Activated T-cell treated with anti-CD3 and anti-CD28 coated beads, Interleukin-2, amount 50 U/mL, for 24 hours (primary cell): Measurements from ENCODE around the gene SELENOM.

Source experiments
- DNase-seq: peaks from one replicate; pipeline ENCODE4 v3.0.0-alpha.2; 2020
- H3K27ac Mint-ChIP-seq: 2 replicates; pipeline ENCODE4 v1.8.0; 2020; ENCODE audit warnings: mild to moderate bottlenecking, mixed read lengths
- H3K27me3 Mint-ChIP-seq: 2 replicates; pipeline ENCODE4 v1.8.0; 2020; ENCODE audit warnings: mixed read lengths
- H3K36me3 Mint-ChIP-seq: 2 replicates; pipeline ENCODE4 v1.8.0; 2020; ENCODE audit warnings: low read depth, mixed read lengths
- H3K4me1 Mint-ChIP-seq: 2 replicates; pipeline ENCODE4 v1.8.0; 2020; ENCODE audit warnings: low read depth, mixed read lengths
- H3K4me3 Mint-ChIP-seq: 2 replicates; pipeline ENCODE4 v1.8.0; 2020; ENCODE audit warnings: mild to moderate bottlenecking, moderate library complexity, mixed read lengths
- H3K9me3 Mint-ChIP-seq: 2 replicates; pipeline ENCODE4 v1.8.0; 2020; ENCODE audit warnings: mixed read lengths

Gene SELENOM

GRCh38 chr22:31139866-31140716, 32.7 kb upstream of the SELENOM start, which contains the start of gene PLA2G3:
TSS of gene PLA2G3 (minus strand) at chr22:31140508. CDS start at chr22:31140354, 154 bp downstream.
- DNase-seq: no peak
- H3K4me3 Mint-ChIP-seq: no peak within 1 kb of the TSS
- peaks cover 8% of the 10 kb centered on the region for H3K27me3 Mint-ChIP-seq
- no peaks in the 10 kb centered on the region for H3K9me3 Mint-ChIP-seq
- peaks cover 7% of the 10 kb centered on the region for H3K4me1 Mint-ChIP-seq
- no peaks in the 10 kb centered on the region for H3K36me3 Mint-ChIP-seq
- no peak within 1 kb of the TSS for H3K27ac Mint-ChIP-seq

DNA sequence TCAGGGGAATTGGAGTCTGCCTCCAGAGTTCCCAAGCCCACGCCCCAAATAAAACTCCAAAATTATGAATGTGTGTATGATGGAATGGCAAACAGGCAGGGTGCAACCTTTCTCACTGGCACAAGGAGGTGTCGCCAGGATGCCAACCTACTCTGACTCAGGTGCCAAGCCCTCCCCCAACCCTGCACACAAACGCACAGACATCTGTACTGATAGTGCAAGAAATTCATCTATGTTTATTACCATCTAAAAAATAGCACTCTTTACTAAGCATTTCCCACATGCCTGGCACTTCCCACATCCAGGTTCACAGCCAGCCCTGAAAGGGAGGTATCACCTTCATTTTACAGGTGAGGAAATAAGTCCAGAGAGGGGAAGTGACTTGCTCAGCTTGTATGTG, 31.7 kb upstream of the SELENOM start:
- no peaks in the 10 kb centered on the region for H3K9me3 Mint-ChIP-seq
- no peak overlapping the region for H3K4me3 Mint-ChIP-seq
- H3K4me1 Mint-ChIP-seq: peaks cover 2% of the 10 kb centered on the region
- no peak overlapping the region for H3K27ac Mint-ChIP-seq
- DNase-seq: no peak
- H3K27me3 Mint-ChIP-seq: peaks cover 8% of the 10 kb centered on the region
- no peaks in the 10 kb centered on the region for H3K36me3 Mint-ChIP-seq

DNA sequence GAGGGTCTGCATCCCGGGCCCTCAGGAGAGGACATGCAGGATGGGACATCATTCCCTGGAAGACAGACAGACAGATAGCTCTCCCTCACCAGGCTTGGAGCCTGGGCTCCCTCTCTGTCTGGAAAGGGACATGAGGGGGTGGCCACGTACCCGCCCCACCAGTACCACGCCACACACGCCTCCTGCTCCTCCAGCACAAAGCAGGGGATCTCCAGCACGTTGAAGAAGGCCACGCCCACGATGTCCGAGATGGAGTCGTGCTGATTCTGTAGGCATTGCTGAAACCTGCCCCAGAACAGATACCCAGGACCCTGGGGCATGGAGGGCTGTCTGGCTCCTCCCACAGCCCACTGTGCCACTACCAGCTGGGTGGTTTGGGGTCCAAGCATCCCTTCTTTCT, 30.8 kb upstream of the SELENOM start:
- no peaks in the 10 kb centered on the region for H3K9me3 Mint-ChIP-seq
- H3K4me1 Mint-ChIP-seq: no peaks in the 10 kb centered on the region
- no peak overlapping the region for H3K27ac Mint-ChIP-seq
- H3K27me3 Mint-ChIP-seq: peaks cover 8% of the 10 kb centered on the region
- no peaks in the 10 kb centered on the region for H3K36me3 Mint-ChIP-seq
- no peak for DNase-seq
- H3K4me3 Mint-ChIP-seq: no peak overlapping the region

DNA sequence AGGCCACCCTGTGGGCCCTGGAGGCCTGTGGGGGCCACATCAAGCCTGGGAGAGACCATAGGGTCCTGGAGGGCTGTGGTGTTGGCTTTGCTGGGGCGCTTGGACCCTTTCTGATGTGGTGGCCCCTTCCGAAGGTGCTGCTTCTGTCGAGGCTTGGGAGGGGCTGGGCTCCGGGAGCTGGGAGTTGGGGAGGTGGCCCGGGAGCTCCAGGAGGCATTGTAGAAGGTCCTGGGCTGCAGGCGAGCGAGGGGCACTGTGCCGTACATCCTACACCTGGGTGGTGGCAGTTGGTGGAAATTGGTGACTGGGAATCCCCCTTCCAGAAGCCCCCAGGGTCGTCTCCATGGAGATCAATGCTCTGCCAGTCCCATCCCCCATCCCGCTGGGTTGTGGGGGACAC, 30.4 kb upstream of the SELENOM start:
- Mint-ChIP-seq H3K27me3 (peaks cover 8% of the 10 kb centered on the region), H3K27ac (no peak overlapping the region), H3K9me3 (no peaks in the 10 kb centered on the region), H3K36me3 (no peaks in the 10 kb centered on the region), H3K4me1 (no peaks in the 10 kb centered on the region), H3K4me3 (no peak overlapping the region)
- no peak for DNase-seq

DNA sequence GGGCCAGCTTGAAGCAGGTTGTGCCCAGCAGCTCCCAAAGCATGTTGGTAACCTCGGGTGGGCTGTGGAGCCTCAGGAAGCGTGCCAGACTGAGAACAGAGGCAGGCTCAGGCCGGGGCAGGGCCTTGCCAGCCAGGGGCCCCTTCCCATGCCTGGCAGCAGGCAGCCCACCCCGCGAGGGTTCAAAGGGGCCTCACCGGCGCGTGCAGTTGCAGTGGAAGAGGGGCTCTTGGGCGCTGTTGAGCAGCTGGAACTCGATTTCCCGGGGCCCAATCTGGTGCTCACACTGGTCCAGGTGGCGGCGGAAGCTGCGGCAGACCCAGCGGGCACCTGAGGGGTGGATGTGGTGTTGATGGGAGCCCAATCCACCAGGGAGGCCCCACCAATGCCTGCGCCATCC, 29.3 kb upstream of the SELENOM start:
- Mint-ChIP-seq H3K4me3 (no peak overlapping the region), H3K9me3 (no peaks in the 10 kb centered on the region), H3K4me1 (no peaks in the 10 kb centered on the region), H3K36me3 (no peaks in the 10 kb centered on the region), H3K27me3 (peaks cover 8% of the 10 kb centered on the region), H3K27ac (no peak overlapping the region)
- DNase-seq: no peak

GRCh38 chr22:31136155-31136554, 28.8 kb upstream of the SELENOM start:
- Mint-ChIP-seq H3K4me3 (no peak overlapping the region), H3K36me3 (no peaks in the 10 kb centered on the region), H3K9me3 (no peaks in the 10 kb centered on the region), H3K27ac (no peak overlapping the region), H3K27me3 (peaks cover 8% of the 10 kb centered on the region), H3K4me1 (no peaks in the 10 kb centered on the region)
- no peak for DNase-seq

- H3K9me3 Mint-ChIP-seq: no peaks in the 10 kb centered on the region
- peaks cover 8% of the 10 kb centered on the region for H3K27me3 Mint-ChIP-seq
- no peak overlapping the region for H3K27ac Mint-ChIP-seq
- H3K4me1 Mint-ChIP-seq: no peaks in the 10 kb centered on the region
- H3K4me3 Mint-ChIP-seq: no peak overlapping the region
- no peaks in the 10 kb centered on the region for H3K36me3 Mint-ChIP-seq
- no peak for DNase-seq
These were observed 28.3 kb upstream of the SELENOM start for GRCh38 chr22:31135706-31136105.

GRCh38 chr22:31134688-31135087, 27.3 kb upstream of the SELENOM start:
- no peaks in the 10 kb centered on the region for H3K9me3 Mint-ChIP-seq
- no peak for DNase-seq
- peaks cover 5% of the 10 kb centered on the region for H3K27me3 Mint-ChIP-seq
- no peaks in the 10 kb centered on the region for H3K36me3 Mint-ChIP-seq
- H3K27ac Mint-ChIP-seq: no peak overlapping the region
- H3K4me3 Mint-ChIP-seq: no peak overlapping the region
- H3K4me1 Mint-ChIP-seq: no peaks in the 10 kb centered on the region

GRCh38 chr22:31133911-31134310, 26.5 kb upstream of the SELENOM start:
- no peak for DNase-seq
- Mint-ChIP-seq H3K4me1 (no peaks in the 10 kb centered on the region), H3K36me3 (no peaks in the 10 kb centered on the region), H3K27ac (no peak overlapping the region), H3K9me3 (no peaks in the 10 kb centered on the region), H3K4me3 (no peak overlapping the region), H3K27me3 (peaks cover under 1% of the 10 kb centered on the region)

GRCh38 chr22:31130873-31131272, 23.5 kb upstream of the SELENOM start:
- no peaks in the 10 kb centered on the region for H3K9me3 Mint-ChIP-seq
- no peak for DNase-seq
- H3K27me3 Mint-ChIP-seq: peaks cover 5% of the 10 kb centered on the region
- no peak overlapping the region for H3K4me3 Mint-ChIP-seq
- no peak overlapping the region for H3K27ac Mint-ChIP-seq
- H3K36me3 Mint-ChIP-seq: no peaks in the 10 kb centered on the region
- no peaks in the 10 kb centered on the region for H3K4me1 Mint-ChIP-seq

DNA sequence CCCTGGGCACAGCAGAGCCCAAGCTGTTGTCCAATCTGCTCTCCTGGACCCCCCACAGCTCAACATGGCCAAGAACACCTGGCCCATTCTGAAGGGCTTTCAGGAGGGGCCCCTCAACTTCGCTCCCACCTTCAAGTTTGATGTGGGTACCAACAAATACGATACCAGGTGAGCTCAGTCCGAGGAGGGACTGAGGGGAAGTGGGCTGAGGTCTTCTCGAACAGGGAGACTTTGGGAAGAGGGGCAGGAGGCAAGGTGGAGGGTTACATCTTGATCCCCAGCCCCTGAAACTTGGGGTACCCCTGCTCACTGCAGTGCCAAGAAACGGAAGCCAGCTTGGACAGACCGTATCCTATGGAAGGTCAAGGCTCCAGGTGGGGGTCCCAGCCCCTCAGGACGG, 20.8 kb upstream of the SELENOM start:
- Mint-ChIP-seq H3K27me3 (peaks cover 5% of the 10 kb centered on the region), H3K9me3 (no peaks in the 10 kb centered on the region), H3K27ac (no peak overlapping the region), H3K36me3 (no peaks in the 10 kb centered on the region), H3K4me3 (no peak overlapping the region), H3K4me1 (no peaks in the 10 kb centered on the region)
- DNase-seq: no peak

DNA sequence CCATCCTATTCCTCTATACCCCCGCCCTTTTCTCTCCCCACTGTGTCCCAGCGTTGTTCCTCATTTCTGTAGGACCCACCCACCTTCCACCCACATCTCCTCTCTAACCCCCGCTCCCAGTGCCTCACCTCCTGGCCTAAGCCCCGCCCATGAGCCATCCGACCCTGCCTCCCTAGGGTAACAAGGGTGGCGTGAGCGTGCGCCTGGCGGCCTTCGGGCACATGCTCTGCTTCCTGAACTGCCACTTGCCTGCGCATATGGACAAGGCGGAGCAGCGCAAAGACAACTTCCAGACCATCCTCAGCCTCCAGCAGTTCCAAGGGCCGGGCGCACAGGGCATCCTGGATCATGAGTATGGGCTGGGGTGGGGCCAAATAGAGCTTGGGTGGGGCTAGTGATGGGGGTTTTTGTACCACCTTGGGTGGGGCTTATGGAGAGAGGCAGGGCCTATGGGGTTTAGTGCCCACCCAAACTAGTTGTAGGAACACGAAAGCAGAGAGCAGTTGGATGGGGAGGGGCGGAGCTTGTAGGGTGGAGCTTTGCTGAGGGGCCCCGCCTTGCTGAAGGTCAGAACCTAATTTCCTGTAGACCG, 19.9 kb upstream of the SELENOM start:
- no peak overlapping the region for H3K4me3 Mint-ChIP-seq
- H3K27me3 Mint-ChIP-seq: peaks cover 5% of the 10 kb centered on the region
- H3K4me1 Mint-ChIP-seq: no peaks in the 10 kb centered on the region
- H3K27ac Mint-ChIP-seq: no peak overlapping the region
- no peaks in the 10 kb centered on the region for H3K36me3 Mint-ChIP-seq
- no peak for DNase-seq
- H3K9me3 Mint-ChIP-seq: no peaks in the 10 kb centered on the region

DNA sequence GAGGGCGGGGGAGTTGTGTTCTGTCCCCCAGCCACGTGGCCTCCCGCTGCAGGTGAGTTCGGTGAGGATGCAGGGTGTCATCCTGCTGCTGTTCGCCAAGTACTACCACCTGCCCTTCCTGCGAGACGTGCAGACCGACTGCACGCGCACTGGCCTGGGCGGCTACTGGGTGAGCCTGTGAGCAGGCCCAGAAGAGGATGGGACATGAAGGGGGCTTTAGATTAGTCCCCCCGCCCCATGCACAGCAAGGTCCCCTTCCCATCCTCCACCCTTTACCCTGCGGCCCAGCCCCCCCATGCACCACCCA, 19.5 kb upstream of the SELENOM start:
- Mint-ChIP-seq H3K27ac (no peak overlapping the region), H3K9me3 (no peaks in the 10 kb centered on the region), H3K36me3 (no peaks in the 10 kb centered on the region), H3K4me3 (no peak overlapping the region), H3K27me3 (peaks cover 5% of the 10 kb centered on the region), H3K4me1 (no peaks in the 10 kb centered on the region)
- DNase-seq: no peak

- peaks cover 5% of the 10 kb centered on the region for H3K27me3 Mint-ChIP-seq
- no peak overlapping the region for H3K4me3 Mint-ChIP-seq
- H3K9me3 Mint-ChIP-seq: no peaks in the 10 kb centered on the region
- no peaks in the 10 kb centered on the region for H3K4me1 Mint-ChIP-seq
- DNase-seq: no peak
- H3K36me3 Mint-ChIP-seq: no peaks in the 10 kb centered on the region
- H3K27ac Mint-ChIP-seq: no peak overlapping the region
These were observed 18.9 kb upstream of the SELENOM start for GRCh38 chr22:31126128-31126868.

DNA sequence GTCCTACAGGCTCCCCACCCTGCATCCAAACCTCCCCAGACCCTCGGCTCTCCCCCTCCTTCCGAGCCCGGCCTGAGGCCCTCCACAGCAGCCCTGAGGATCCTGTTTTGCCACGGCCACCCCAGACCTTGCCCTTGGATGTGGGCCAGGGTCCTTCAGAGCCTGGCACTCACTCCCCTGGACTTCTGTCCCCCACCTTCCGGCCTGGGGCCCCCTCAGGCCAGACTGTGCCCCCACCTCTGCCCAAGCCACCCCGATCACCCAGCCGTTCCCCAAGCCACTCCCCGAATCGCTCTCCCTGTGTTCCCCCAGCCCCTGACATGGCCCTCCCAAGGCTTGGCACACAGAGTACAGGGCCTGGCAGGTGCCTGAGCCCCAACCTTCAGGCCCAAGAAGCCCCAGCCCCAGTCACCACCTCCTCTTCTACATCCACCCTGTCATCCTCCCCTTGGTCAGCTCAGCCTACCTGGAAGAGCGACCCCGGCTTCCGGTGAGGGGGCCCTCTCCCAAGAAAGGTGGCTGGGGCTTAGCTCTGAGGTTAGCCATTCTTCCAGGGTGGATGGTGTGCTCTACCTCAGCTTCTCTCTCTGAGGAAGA, 18.3 kb upstream of the SELENOM start:
- Mint-ChIP-seq H3K27ac (no peak overlapping the region), H3K4me3 (no peak overlapping the region), H3K4me1 (no peaks in the 10 kb centered on the region), H3K27me3 (peaks cover 5% of the 10 kb centered on the region), H3K36me3 (no peaks in the 10 kb centered on the region), H3K9me3 (no peaks in the 10 kb centered on the region)
- no peak for DNase-seq
